PC-3 (cell line): ENCODE data around the gene UPF3A. TPM values are rescaled to one million over a fixed set of nuclear protein-coding genes. Genes with fewer than 3 reads are reported as not detected.

Experiments used
- ATAC-seq: fragments of 200-7000 bp; cut with Tn5 transposase; 2 replicates; pipeline ENCODE4 v1.9.1; 2020; ENCODE audit warnings: mild to moderate bottlenecking, moderate library complexity
- BruUV-seq: library from RNA; stranded (reverse); fragments of 400-500 nt; replicated peaks from 2 replicates; lab custom pipeline; 2021; lab: Mats Ljungman, UMichigan
- CTCF ChIA-PET: fragments of 300-600 bp; sonication (Branson Sonifier 250); formaldehyde crosslinking; loops from one replicate; lab custom pipeline; 2022; ENCODE audit warnings: antibody characterized with exemption; lab: Charles Lee
- POLR2A ChIA-PET: fragments of 300-600 bp; sonication (Branson Sonifier 250); formaldehyde crosslinking; loops from one replicate; lab custom pipeline; 2022; ENCODE audit warnings: antibody characterized with exemption; ENCODE audit not compliant: unreplicated experiment; lab: Charles Lee
- DNase-seq: peaks from one replicate; pipeline ENCODE4 v3.0.0-alpha.2; 2015
- H2AFZ ChIP-seq: fragments of 300-600 bp; sonication (generic); 2 replicates; pipeline ENCODE4 v1.6.0; 2016; ENCODE audit warnings: antibody characterized with exemption, low read length
- H3F3A ChIP-seq: fragments of 300-600 bp; sonication (generic); one replicate; pipeline ENCODE4 v1.6.0; 2017; ENCODE audit warnings: antibody characterized with exemption, low read length, control low read depth, mild to moderate bottlenecking; ENCODE audit not compliant: unreplicated experiment
- H3K27ac ChIP-seq: fragments of 300-600 bp; sonication (generic); 2 replicates; pipeline ENCODE4 v1.5.1; 2016; ENCODE audit warnings: mild to moderate bottlenecking, low read length
- H3K27me3 ChIP-seq: fragments of 300-600 bp; sonication (generic); 2 replicates; pipeline ENCODE4 v1.6.1; 2016; ENCODE audit warnings: low read length, mixed read lengths
- H3K36me3 ChIP-seq: fragments of 300-600 bp; sonication (generic); 2 replicates; pipeline ENCODE4 v1.6.1; 2016; ENCODE audit warnings: low read depth, mixed run types, low read length, mixed read lengths
- H3K4me1 ChIP-seq: fragments of 300-600 bp; sonication (generic); 2 replicates; pipeline ENCODE4 v1.5.1; 2016; ENCODE audit warnings: low read length; ENCODE audit not compliant: insufficient read depth
- H3K4me2 ChIP-seq: fragments of 300-600 bp; sonication (generic); 2 replicates; pipeline ENCODE4 v1.6.0; 2016; ENCODE audit warnings: low read length
- H3K4me3 ChIP-seq: fragments of 300-600 bp; sonication (generic); 2 replicates; pipeline ENCODE4 v1.5.1; 2016; ENCODE audit warnings: mild to moderate bottlenecking, low read length, mixed read lengths
- H3K79me2 ChIP-seq: fragments of 300-600 bp; sonication (generic); 2 replicates; pipeline ENCODE4 v1.6.1; 2017; ENCODE audit warnings: low read length, mixed read lengths
- H3K9ac ChIP-seq: fragments of 300-600 bp; sonication (generic); 2 replicates; pipeline ENCODE4 v1.6.0; 2016; ENCODE audit warnings: mild to moderate bottlenecking, low read length
- H3K9me2 ChIP-seq: fragments of 300-600 bp; sonication (generic); replicated peaks from 2 replicates; pipeline ENCODE4 v1.6.1; 2016; ENCODE audit warnings: mixed run types, low read length, mixed read lengths
- H3K9me3 ChIP-seq: fragments of 300-600 bp; sonication (generic); 2 replicates; pipeline ENCODE4 v1.6.1; 2016; ENCODE audit warnings: low read length, mixed read lengths
- H4K20me1 ChIP-seq: fragments of 300-600 bp; sonication (generic); 2 replicates; pipeline ENCODE4 v1.6.1; 2016; ENCODE audit warnings: low read length, mixed read lengths
- EZH2 ChIP-seq: fragments of 300-600 bp; sonication (generic); IDR thresholded peaks from one replicate; pipeline ENCODE4 v1.6.1; 2017; ENCODE audit warnings: antibody characterized with exemption, mild to moderate bottlenecking, low read length; ENCODE audit not compliant: unreplicated experiment
- EZH2phosphoT487 ChIP-seq: fragments of 300-600 bp; sonication (generic); IDR thresholded peaks from 2 replicates; pipeline ENCODE4 v1.6.1; 2018; ENCODE audit warnings: mild to moderate bottlenecking, antibody characterized with exemption, low read length, borderline replicate concordance
- intact Hi-C: fragments of 100-400 bp; cut with micrococcal nuclease; formaldehyde crosslinking; loops from 2 replicates; pipeline ENCODE4 v1.9.0; 2023
- total RNA-seq: library from RNA; depleted of rRNA; stranded (reverse); fragments of >200 nt; gene quantifications from 2 replicates; pipeline ENCODE4 v1.2.3, GENCODE V29; 2014
- TF ChIP-seq, protein P1 (sequence below): fragments of 300-600 bp; sonication (generic); conservative IDR thresholded peaks from 2 replicates; pipeline ENCODE4 v1.5.1; 2017; ENCODE audit warnings: antibody characterized with exemption, low read depth, mild to moderate bottlenecking, low read length

UPF3A gene
- total RNA-seq, 1 experiment from 2014 or later = 18.1 TPM

GRCh38 chr13:114309086-114309485, 27.7 kb downstream of the UPF3A start:
- ATAC-seq = no peak
- Histone ChIP-seq H3K27me3 (no peaks in the 10 kb centered on the region), H3F3A (no peaks in the 10 kb centered on the region), H4K20me1 (no peaks in the 10 kb centered on the region), H3K27ac (no peak overlapping the region), H3K9me3 (no peaks in the 10 kb centered on the region), H3K4me2 (no peak overlapping the region), H3K9ac (no peak overlapping the region), H3K36me3 (no peaks in the 10 kb centered on the region; the same call in 1 of the 2 replicates), H3K79me2 (0 out of 2 replicates have a peak, but pooled peaks cover 3% of the 10 kb centered on the region), H3K4me1 (peaks cover 10% of the 10 kb centered on the region), H3K9me2 (no peaks in the 10 kb centered on the region), H2AFZ (no peak overlapping the region), H3K4me3 (no peak overlapping the region)
- no peak for TF ChIP-seq EZH2phosphoT487
- TF ChIP-seq, protein P1, sequence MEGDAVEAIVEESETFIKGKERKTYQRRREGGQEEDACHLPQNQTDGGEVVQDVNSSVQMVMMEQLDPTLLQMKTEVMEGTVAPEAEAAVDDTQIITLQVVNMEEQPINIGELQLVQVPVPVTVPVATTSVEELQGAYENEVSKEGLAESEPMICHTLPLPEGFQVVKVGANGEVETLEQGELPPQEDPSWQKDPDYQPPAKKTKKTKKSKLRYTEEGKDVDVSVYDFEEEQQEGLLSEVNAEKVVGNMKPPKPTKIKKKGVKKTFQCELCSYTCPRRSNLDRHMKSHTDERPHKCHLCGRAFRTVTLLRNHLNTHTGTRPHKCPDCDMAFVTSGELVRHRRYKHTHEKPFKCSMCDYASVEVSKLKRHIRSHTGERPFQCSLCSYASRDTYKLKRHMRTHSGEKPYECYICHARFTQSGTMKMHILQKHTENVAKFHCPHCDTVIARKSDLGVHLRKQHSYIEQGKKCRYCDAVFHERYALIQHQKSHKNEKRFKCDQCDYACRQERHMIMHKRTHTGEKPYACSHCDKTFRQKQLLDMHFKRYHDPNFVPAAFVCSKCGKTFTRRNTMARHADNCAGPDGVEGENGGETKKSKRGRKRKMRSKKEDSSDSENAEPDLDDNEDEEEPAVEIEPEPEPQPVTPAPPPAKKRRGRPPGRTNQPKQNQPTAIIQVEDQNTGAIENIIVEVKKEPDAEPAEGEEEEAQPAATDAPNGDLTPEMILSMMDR = no peak
- TF ChIP-seq EZH2 = no peak
- POLR2A ChIA-PET = no interaction called here
- no TSS peak for BruUV-seq
- CTCF ChIA-PET = no interaction called here
- intact Hi-C loops = no loop called here
- DNase-seq = no peak

DNA sequence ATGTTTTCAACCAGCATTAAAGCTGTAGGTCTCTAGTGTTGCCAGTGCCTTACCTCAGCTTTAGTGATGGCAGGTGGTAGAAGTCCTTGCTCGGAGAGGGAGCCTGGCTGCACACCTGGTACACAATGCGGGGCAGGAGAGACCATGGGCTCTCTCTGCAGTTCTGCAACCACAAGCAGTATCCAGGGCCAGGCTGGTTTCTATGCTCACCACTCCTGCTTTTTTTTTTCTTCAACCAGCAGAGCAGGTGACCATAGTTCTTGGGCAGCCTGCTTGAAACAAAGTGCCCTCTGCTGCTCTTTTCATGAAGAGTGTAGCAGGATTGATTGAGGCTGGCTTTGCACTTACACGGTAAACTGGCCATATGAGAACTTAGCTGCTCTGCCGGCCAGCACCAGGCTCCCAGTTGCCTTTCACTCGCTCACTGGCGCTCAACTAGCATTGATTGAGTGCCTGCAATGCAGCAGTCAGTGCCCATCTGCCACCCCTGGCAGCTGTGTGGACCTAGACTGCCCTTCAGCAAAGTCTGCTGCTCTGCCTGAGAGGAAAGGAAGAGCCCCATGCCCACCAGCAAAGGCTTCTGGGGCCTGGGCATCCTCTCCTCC, 28.5 kb downstream of the UPF3A start:
- no peak for TF ChIP-seq EZH2
- TF ChIP-seq EZH2phosphoT487 = no peak
- TF ChIP-seq, protein P1 = no peak
- intact Hi-C loops = no loop called here
- DNase-seq = no peak
- no peak overlapping the region for H2AFZ ChIP-seq
- no peaks in the 10 kb centered on the region for H3K9me3 ChIP-seq
- H3K9me2 ChIP-seq = no peaks in the 10 kb centered on the region
- ATAC-seq = no peak
- H3K36me3 ChIP-seq = no peaks in the 10 kb centered on the region; the same call in 1 of the 2 replicates
- no peaks in the 10 kb centered on the region for H3K27me3 ChIP-seq
- ChIA-PET CTCF (no interaction called here), POLR2A (no interaction called here)
- H3K79me2 ChIP-seq = peaks cover 7% of the 10 kb centered on the region
- BruUV-seq = no TSS peak
- H3F3A ChIP-seq = no peaks in the 10 kb centered on the region
- H3K4me1 ChIP-seq = peaks cover 10% of the 10 kb centered on the region
- H3K9ac ChIP-seq = no peak overlapping the region
- H3K4me2 ChIP-seq = no peak overlapping the region
- H4K20me1 ChIP-seq = no peaks in the 10 kb centered on the region
- no peak overlapping the region for H3K27ac ChIP-seq
- H3K4me3 ChIP-seq = no peak overlapping the region

GRCh38 chr13:114310956-114311355, 29.6 kb downstream of the UPF3A start:
- H3K4me2 ChIP-seq = no peak overlapping the region
- H3K36me3 ChIP-seq = no peaks in the 10 kb centered on the region; the same call in 1 of the 2 replicates
- H3K4me3 ChIP-seq = no peak overlapping the region
- no peak for DNase-seq
- no peaks in the 10 kb centered on the region for H3K9me2 ChIP-seq
- H3K9me3 ChIP-seq = no peaks in the 10 kb centered on the region
- H4K20me1 ChIP-seq = peaks cover 4% of the 10 kb centered on the region; the same call in 1 of the 2 replicates
- no TSS peak for BruUV-seq
- no peaks in the 10 kb centered on the region for H3F3A ChIP-seq
- POLR2A ChIA-PET = no interaction called here
- ATAC-seq = no peak
- TF ChIP-seq EZH2 = no peak
- no peak for TF ChIP-seq EZH2phosphoT487
- TF ChIP-seq, protein P1 = no peak
- no peak overlapping the region for H3K9ac ChIP-seq
- no peak overlapping the region for H3K27ac ChIP-seq
- no peak overlapping the region for H2AFZ ChIP-seq
- intact Hi-C loops = no loop called here
- H3K4me1 ChIP-seq = peaks cover 16% of the 10 kb centered on the region
- CTCF ChIA-PET = no interaction called here
- peaks cover 18% of the 10 kb centered on the region for H3K79me2 ChIP-seq
- no peaks in the 10 kb centered on the region for H3K27me3 ChIP-seq
